Measurements from ENCODE around the gene TCN2.

DNA sequence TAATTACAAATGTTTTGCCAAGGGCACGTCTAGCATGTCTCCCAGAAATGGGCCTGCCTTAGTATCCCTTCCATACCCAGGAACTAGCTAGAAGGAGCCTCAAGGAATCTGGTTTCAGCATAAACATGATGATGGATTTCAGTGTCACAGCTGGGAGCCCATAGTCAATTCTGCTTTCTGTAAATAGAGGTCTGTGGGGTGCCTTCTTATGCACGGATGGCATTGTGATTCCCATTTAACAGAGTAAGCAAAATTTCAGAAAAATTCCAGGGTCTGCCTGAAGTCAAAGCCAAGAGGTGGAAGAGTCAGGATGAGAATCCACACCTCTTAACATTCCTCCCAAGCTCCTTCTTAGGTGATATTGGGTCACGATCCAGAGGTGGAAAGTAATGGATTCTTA is 48.6 kb downstream of the TCN2 start:
- TF ChIP-seq, protein P1, sequence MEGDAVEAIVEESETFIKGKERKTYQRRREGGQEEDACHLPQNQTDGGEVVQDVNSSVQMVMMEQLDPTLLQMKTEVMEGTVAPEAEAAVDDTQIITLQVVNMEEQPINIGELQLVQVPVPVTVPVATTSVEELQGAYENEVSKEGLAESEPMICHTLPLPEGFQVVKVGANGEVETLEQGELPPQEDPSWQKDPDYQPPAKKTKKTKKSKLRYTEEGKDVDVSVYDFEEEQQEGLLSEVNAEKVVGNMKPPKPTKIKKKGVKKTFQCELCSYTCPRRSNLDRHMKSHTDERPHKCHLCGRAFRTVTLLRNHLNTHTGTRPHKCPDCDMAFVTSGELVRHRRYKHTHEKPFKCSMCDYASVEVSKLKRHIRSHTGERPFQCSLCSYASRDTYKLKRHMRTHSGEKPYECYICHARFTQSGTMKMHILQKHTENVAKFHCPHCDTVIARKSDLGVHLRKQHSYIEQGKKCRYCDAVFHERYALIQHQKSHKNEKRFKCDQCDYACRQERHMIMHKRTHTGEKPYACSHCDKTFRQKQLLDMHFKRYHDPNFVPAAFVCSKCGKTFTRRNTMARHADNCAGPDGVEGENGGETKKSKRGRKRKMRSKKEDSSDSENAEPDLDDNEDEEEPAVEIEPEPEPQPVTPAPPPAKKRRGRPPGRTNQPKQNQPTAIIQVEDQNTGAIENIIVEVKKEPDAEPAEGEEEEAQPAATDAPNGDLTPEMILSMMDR (conservative IDR thresholded peaks at IDR 0.05; ENCODE audit: low read depth, low read length): no peak
- no peak for TF ChIP-seq FOS (IDR thresholded peaks at IDR 0.05; ENCODE audit: low read depth, low read length)
- no peak for TF ChIP-seq SMC3 (IDR thresholded peaks at IDR 0.05; ENCODE audit: low read depth, low read length)
- TF ChIP-seq POLR2A (IDR thresholded peaks at IDR 0.05; ENCODE audit: low read depth, low read length): no peak
- no peak for TF ChIP-seq CEBPB (IDR thresholded peaks at IDR 0.05; ENCODE audit: low read depth, low read length)
- no peak for TF ChIP-seq RFX5 (IDR thresholded peaks at IDR 0.05; ENCODE audit: low read depth, low read length)
- no peak for TF ChIP-seq NFE2L2 (IDR thresholded peaks at IDR 0.05; ENCODE audit: low read depth, low read length)
- TF ChIP-seq, protein P2, sequence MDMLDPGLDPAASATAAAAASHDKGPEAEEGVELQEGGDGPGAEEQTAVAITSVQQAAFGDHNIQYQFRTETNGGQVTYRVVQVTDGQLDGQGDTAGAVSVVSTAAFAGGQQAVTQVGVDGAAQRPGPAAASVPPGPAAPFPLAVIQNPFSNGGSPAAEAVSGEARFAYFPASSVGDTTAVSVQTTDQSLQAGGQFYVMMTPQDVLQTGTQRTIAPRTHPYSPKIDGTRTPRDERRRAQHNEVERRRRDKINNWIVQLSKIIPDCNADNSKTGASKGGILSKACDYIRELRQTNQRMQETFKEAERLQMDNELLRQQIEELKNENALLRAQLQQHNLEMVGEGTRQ (IDR thresholded peaks at IDR 0.05; ENCODE audit: low read depth, low read length): no peak
- TF ChIP-seq, protein P3, sequence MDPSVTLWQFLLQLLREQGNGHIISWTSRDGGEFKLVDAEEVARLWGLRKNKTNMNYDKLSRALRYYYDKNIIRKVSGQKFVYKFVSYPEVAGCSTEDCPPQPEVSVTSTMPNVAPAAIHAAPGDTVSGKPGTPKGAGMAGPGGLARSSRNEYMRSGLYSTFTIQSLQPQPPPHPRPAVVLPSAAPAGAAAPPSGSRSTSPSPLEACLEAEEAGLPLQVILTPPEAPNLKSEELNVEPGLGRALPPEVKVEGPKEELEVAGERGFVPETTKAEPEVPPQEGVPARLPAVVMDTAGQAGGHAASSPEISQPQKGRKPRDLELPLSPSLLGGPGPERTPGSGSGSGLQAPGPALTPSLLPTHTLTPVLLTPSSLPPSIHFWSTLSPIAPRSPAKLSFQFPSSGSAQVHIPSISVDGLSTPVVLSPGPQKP (IDR thresholded peaks at IDR 0.05; ENCODE audit: borderline replicate concordance, low read depth, low read length): no peak
- no peak for TF ChIP-seq BHLHE40 (IDR thresholded peaks at IDR 0.05; ENCODE audit: low read depth, low read length)
